ENCODE data around the gene KCNG1.
"Not testable (repeated sequence)": the region's sequence is repeated elsewhere in the genome, so short reads cannot be mapped to it uniquely, and the experiment has no call there.

KCNG1 gene

DNA sequence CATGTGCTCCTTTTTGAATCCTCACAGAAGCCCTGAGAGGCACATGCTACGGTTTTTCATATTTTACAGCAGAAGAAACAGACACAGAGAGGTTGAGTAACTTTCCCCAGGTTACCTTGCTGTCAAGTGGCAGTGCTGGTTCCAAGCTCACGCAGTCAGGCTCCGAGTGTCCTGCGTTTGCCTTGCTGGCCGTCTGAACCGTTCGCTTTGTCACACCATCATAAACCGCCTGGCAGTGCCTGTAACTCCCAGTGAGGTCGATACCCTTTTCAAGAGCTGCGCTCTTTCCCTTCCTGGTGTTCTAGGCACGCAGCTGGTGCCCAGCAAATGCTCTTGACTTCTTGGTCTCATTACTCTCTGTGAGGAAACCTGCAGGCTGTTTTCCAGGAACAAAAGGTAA lies 31.3 kb upstream of the KCNG1 start:
- Histone ChIP-seq H3K4me3 (ENCODE audit: low read length in 2 of 2) (no peak overlapping the region), H3K36me3 (ENCODE audit: control insufficient read depth in 2 of 2, insufficient read depth in 2 of 2, low read length in 2 of 2) (no peaks in the 10 kb centered on the region), H3K9ac (ENCODE audit: low read depth in 1 of 2, low read length in 2 of 2) (no peak overlapping the region), H3K9me3 (ENCODE audit: control insufficient read depth in 2 of 2, low read length in 2 of 2) (no peaks in the 10 kb centered on the region), H3K4me1 (ENCODE audit: control insufficient read depth in 2 of 2, insufficient read depth in 2 of 2, low read length in 2 of 2) (no peaks in the 10 kb centered on the region), H3K27me3 (ENCODE audit: control insufficient read depth in 2 of 2, insufficient read depth in 2 of 2, low read length in 2 of 2) (peaks cover 7 to 12% of the 10 kb centered on the region in 2 donors), H3K27ac (ENCODE audit: low read depth in 2 of 2, low read length in 2 of 2) (no peak overlapping the region)

DNA sequence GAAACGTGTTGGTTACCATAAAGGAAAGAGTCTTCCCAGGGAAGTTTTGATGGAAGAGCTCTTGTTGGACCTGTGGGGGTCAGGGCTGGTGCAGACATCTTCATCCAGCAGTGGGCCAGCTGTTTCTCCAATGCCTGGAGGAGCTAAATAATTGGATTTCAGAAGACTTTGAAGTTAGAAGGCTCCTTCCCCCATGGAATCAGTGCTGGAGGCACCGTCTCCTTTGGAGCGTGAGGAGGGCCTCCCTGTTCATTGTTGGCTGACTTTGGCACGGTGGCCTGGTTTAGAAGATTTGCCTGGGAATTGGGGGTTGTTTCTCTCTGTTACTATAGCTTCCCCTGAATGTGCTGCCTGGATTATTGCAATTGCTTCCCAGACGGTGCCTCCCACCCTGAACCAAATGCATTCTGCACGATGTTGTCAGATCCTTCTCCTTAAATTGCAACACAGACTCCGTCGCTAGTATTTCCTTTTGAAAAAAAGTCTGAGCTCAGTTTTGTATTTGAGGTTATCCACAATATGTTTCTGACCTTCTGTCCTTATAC lies 27.7 kb upstream of the KCNG1 start:
- H3K4me3 ChIP-seq (ENCODE audit: low read length in 2 of 2): no peak overlapping the region
- peaks cover 0 to 4% of the 10 kb centered on the region in 2 donors for H3K9me3 ChIP-seq (ENCODE audit: control insufficient read depth in 2 of 2, low read length in 2 of 2)
- no peak overlapping the region for H3K27ac ChIP-seq (ENCODE audit: low read depth in 2 of 2, low read length in 2 of 2)
- H3K27me3 ChIP-seq (ENCODE audit: control insufficient read depth in 2 of 2, insufficient read depth in 2 of 2, low read length in 2 of 2): peaks cover 7 to 10% of the 10 kb centered on the region in 2 donors
- H3K36me3 ChIP-seq (ENCODE audit: control insufficient read depth in 2 of 2, insufficient read depth in 2 of 2, low read length in 2 of 2): no peaks in the 10 kb centered on the region
- no peak overlapping the region for H3K9ac ChIP-seq (ENCODE audit: low read depth in 1 of 2, low read length in 2 of 2)
- H3K4me1 ChIP-seq (ENCODE audit: control insufficient read depth in 2 of 2, insufficient read depth in 2 of 2, low read length in 2 of 2): no peaks in the 10 kb centered on the region

DNA sequence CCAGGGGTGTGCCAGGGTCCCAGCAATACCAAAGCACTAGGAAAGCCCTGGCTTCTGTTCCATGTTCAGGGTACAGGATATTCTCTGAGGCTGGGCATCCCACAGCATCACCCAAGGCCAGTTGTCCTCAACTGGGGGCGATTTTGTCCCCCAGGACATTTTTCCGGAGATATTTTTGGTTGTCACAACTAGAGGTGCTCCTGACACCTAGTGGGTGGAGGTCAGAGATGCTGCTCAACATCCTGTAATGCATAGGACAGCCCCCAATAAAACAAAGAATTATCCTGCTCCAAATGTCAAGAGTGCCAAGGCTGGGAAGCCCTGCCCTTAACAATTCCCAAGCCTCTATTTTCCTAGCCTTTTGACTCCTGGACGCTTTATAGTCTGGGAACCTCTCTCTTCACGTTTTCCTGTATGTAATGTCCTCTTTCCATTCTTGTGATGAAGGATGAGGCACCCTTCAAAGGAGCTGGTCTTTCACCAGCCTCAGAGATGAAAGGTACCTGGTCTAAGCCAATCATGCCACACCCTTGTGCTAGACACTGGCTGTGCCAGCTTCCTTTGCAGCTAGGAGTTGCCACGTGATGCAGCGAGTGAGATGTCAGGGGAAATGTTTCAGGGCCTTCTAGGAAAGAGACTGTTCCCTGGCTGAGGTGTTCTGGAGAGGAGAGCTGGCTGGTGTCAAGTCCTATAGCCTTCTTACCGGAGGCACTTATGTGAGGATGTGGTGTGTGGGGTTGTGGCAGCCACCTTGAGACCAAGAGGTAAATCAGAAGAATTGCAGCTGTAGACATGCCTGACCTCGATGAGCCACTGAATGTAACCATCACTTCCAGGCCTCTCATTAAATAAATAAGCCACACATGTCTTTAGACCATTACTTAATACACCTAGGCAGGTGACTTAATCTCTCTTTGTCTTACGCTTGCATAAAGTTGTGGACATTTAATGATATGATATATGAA lies 23.4 kb upstream of the KCNG1 start:
- H3K9me3 ChIP-seq (ENCODE audit: control insufficient read depth in 2 of 2, low read length in 2 of 2): peaks cover 0 to 4% of the 10 kb centered on the region in 2 donors
- H3K9ac ChIP-seq (ENCODE audit: low read depth in 1 of 2, low read length in 2 of 2): no peak overlapping the region
- peaks cover 0 to 3% of the 10 kb centered on the region in 2 donors for H3K27me3 ChIP-seq (ENCODE audit: control insufficient read depth in 2 of 2, insufficient read depth in 2 of 2, low read length in 2 of 2)
- H3K36me3 ChIP-seq (ENCODE audit: control insufficient read depth in 2 of 2, insufficient read depth in 2 of 2, low read length in 2 of 2): no peaks in the 10 kb centered on the region
- no peak overlapping the region for H3K27ac ChIP-seq (ENCODE audit: low read depth in 2 of 2, low read length in 2 of 2)
- no peak overlapping the region for H3K4me3 ChIP-seq (ENCODE audit: low read length in 2 of 2)
- no peaks in the 10 kb centered on the region for H3K4me1 ChIP-seq (ENCODE audit: control insufficient read depth in 2 of 2, insufficient read depth in 2 of 2, low read length in 2 of 2)

DNA sequence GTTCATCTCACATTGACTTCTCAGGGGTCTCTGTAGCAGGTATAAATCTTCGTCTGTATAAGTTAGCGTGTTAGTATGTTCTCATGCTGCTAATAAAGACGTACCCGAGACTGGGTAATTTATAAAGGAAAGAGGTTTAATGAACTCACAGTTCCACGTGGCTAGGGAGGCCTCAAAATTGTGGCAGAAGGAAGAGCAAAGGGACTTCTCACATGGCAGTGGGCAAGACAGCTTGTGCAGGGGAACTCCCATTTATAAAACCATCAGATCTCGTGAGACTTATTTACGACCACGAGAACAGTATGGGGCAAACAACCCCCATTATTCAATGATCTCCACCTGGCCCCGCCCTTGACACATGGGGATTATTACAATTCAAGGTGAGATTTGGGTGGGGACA lies 22.6 kb upstream of the KCNG1 start:
- not testable (repeated sequence) for H3K9ac ChIP-seq (ENCODE audit: low read depth in 1 of 2, low read length in 2 of 2); H3K27me3 ChIP-seq (ENCODE audit: control insufficient read depth in 2 of 2, insufficient read depth in 2 of 2, low read length in 2 of 2); H3K9me3 ChIP-seq (ENCODE audit: control insufficient read depth in 2 of 2, low read length in 2 of 2); H3K4me1 ChIP-seq (ENCODE audit: control insufficient read depth in 2 of 2, insufficient read depth in 2 of 2, low read length in 2 of 2); H3K27ac ChIP-seq (ENCODE audit: low read depth in 2 of 2, low read length in 2 of 2); H3K36me3 ChIP-seq (ENCODE audit: control insufficient read depth in 2 of 2, insufficient read depth in 2 of 2, low read length in 2 of 2); H3K4me3 ChIP-seq (ENCODE audit: low read length in 2 of 2)

DNA sequence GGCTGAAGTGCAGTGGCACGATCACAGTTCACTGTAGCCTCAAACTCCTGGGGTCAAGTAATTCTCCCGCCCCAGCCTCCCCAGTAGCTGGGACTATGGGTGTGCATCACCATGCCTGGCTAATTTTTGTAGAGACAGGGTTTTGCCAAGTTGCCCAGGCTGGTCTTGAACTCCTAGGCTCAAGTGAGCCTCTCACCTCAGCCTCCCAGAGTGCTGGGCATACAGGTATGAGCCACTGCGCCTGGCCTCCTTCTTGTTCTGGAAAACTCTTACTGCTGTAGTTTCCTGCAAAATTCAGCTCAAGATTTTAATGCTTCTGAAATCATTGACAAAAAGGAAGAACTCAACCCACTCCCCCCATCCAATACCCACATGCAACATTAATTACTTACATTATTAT lies 21.9 kb upstream of the KCNG1 start:
- Histone ChIP-seq H3K27ac (ENCODE audit: low read depth in 2 of 2, low read length in 2 of 2) (no peak overlapping the region), H3K9me3 (ENCODE audit: control insufficient read depth in 2 of 2, low read length in 2 of 2) (peaks cover 0 to 4% of the 10 kb centered on the region in 2 donors), H3K9ac (ENCODE audit: low read depth in 1 of 2, low read length in 2 of 2) (no peak overlapping the region), H3K4me3 (ENCODE audit: low read length in 2 of 2) (no peak overlapping the region), H3K4me1 (ENCODE audit: control insufficient read depth in 2 of 2, insufficient read depth in 2 of 2, low read length in 2 of 2) (no peaks in the 10 kb centered on the region), H3K27me3 (ENCODE audit: control insufficient read depth in 2 of 2, insufficient read depth in 2 of 2, low read length in 2 of 2) (peaks cover 0 to 3% of the 10 kb centered on the region in 2 donors), H3K36me3 (ENCODE audit: control insufficient read depth in 2 of 2, insufficient read depth in 2 of 2, low read length in 2 of 2) (no peaks in the 10 kb centered on the region)

DNA sequence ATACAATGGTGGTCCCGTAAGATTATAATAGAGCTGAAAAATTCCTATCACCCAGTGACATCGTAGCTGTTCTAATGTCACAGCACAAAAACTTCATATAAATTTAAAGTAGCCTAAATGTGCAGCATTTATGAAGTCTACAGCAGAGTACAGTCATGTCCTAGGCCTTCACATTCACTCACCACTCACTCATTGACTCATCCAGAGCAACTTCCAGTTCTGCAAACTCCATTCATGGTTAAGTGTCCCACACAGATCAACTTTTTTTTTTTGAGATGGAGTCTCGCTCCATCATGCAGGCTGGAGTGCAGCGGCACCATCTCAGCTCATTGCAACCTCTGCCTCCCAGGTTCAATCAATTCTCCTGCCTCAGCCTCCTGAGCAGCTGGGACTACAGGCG lies 20.9 kb upstream of the KCNG1 start:
- H3K36me3 ChIP-seq (ENCODE audit: control insufficient read depth in 2 of 2, insufficient read depth in 2 of 2, low read length in 2 of 2): no peaks in the 10 kb centered on the region
- peaks cover 0 to 4% of the 10 kb centered on the region in 2 donors for H3K9me3 ChIP-seq (ENCODE audit: control insufficient read depth in 2 of 2, low read length in 2 of 2)
- H3K27ac ChIP-seq (ENCODE audit: low read depth in 2 of 2, low read length in 2 of 2): no peak overlapping the region
- H3K4me1 ChIP-seq (ENCODE audit: control insufficient read depth in 2 of 2, insufficient read depth in 2 of 2, low read length in 2 of 2): no peaks in the 10 kb centered on the region
- H3K4me3 ChIP-seq (ENCODE audit: low read length in 2 of 2): no peak overlapping the region
- H3K9ac ChIP-seq (ENCODE audit: low read depth in 1 of 2, low read length in 2 of 2): no peak overlapping the region
- no peaks in the 10 kb centered on the region for H3K27me3 ChIP-seq (ENCODE audit: control insufficient read depth in 2 of 2, insufficient read depth in 2 of 2, low read length in 2 of 2)

DNA sequence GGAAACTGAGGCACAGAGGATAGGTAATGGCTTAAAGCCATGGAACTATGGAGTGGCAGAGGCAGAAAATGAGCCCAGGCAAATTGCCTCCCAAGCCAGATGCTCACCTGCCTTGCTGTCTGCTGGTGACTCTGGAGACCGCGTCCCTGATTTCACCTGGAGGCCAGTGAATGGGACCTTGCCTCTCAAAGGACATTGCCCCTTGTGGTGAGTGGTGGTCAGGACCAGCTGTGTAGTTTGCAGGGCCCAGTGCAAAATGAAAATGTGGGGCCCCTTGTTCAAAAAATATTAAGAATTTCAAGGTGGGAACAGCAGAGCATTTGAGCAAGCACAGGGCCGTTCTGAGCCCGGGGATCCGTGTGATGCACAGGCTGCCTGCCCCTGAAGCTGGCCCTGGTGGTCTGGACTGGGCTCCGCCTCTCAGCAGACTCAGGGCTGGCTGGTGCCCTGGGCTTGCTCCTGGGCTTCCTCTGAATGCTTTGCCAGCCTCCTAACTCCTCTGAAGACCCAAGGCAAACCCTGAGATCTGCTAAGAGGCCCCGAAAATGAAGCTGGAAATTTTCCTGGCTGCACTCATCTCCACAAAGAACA lies 19.8 kb upstream of the KCNG1 start:
- H3K9ac ChIP-seq (ENCODE audit: low read depth in 1 of 2, low read length in 2 of 2): no peak overlapping the region
- H3K9me3 ChIP-seq (ENCODE audit: control insufficient read depth in 2 of 2, low read length in 2 of 2): peaks cover 0 to 4% of the 10 kb centered on the region in 2 donors
- no peaks in the 10 kb centered on the region for H3K4me1 ChIP-seq (ENCODE audit: control insufficient read depth in 2 of 2, insufficient read depth in 2 of 2, low read length in 2 of 2)
- H3K36me3 ChIP-seq (ENCODE audit: control insufficient read depth in 2 of 2, insufficient read depth in 2 of 2, low read length in 2 of 2): no peaks in the 10 kb centered on the region
- H3K27ac ChIP-seq (ENCODE audit: low read depth in 2 of 2, low read length in 2 of 2): no peak overlapping the region
- H3K27me3 ChIP-seq (ENCODE audit: control insufficient read depth in 2 of 2, insufficient read depth in 2 of 2, low read length in 2 of 2): no peaks in the 10 kb centered on the region
- H3K4me3 ChIP-seq (ENCODE audit: low read length in 2 of 2): no peak overlapping the region

DNA sequence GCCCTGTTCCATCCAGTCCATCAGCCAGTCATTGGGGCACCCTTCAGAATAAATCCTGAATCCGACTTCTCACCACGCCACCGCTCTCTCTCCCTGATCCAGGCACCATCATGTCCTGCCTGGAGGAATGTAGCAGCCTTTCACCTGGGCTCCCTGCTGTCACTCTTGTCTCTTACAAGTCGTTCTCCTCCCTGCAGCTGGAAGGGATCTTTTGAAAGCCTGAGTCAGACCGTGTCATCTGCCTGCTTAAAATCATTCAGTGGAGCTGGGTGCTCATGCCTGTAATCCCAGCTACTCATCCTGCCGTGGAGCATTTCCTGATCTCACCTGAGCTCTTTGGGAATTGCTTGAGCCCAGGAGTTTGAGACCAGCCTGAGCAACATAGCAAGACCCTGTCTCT lies 19.2 kb upstream of the KCNG1 start:
- Histone ChIP-seq H3K27me3 (ENCODE audit: control insufficient read depth in 2 of 2, insufficient read depth in 2 of 2, low read length in 2 of 2) (no peaks in the 10 kb centered on the region), H3K27ac (ENCODE audit: low read depth in 2 of 2, low read length in 2 of 2) (no peak overlapping the region), H3K9me3 (ENCODE audit: control insufficient read depth in 2 of 2, low read length in 2 of 2) (peaks cover 0 to 4% of the 10 kb centered on the region in 2 donors), H3K4me1 (ENCODE audit: control insufficient read depth in 2 of 2, insufficient read depth in 2 of 2, low read length in 2 of 2) (no peaks in the 10 kb centered on the region), H3K9ac (ENCODE audit: low read depth in 1 of 2, low read length in 2 of 2) (no peak overlapping the region), H3K4me3 (ENCODE audit: low read length in 2 of 2) (no peak overlapping the region), H3K36me3 (ENCODE audit: control insufficient read depth in 2 of 2, insufficient read depth in 2 of 2, low read length in 2 of 2) (no peaks in the 10 kb centered on the region)

DNA sequence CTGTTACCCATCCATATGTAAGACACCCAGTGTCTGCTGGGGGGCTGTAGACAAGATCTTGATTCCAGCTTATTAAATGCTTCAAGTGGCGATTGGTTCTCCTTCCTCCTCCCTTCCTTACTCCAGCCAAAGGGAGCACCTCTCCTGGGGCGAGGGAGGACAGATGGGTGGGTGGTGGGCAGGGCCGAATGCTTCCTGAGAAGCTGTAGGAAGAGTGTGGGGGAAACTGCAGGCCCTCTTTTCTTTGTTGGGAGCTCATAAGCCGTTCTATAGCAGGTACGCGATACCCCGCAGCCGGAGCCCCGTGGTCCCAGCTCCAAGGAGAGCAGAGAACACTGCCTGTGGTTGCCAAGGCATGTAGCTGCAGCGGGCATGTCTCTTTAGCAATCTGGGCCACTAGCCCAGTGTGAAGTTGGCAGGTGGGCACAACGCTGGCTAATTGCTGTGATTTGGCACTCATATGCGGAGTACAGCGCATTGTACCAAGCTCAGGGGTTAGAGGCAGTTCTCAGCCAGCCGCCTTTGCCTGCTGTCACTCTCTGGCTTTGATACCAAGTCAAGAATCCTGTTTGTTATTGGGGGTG lies 14.7 kb upstream of the KCNG1 start:
- Histone ChIP-seq H3K4me1 (ENCODE audit: control insufficient read depth in 2 of 2, insufficient read depth in 2 of 2, low read length in 2 of 2) (no peaks in the 10 kb centered on the region), H3K27ac (ENCODE audit: low read depth in 2 of 2, low read length in 2 of 2) (no peak overlapping the region), H3K9me3 (ENCODE audit: control insufficient read depth in 2 of 2, low read length in 2 of 2) (no peaks in the 10 kb centered on the region), H3K9ac (ENCODE audit: low read depth in 1 of 2, low read length in 2 of 2) (no peak overlapping the region), H3K27me3 (ENCODE audit: control insufficient read depth in 2 of 2, insufficient read depth in 2 of 2, low read length in 2 of 2) (no peaks in the 10 kb centered on the region), H3K4me3 (ENCODE audit: low read length in 2 of 2) (no peak overlapping the region), H3K36me3 (ENCODE audit: control insufficient read depth in 2 of 2, insufficient read depth in 2 of 2, low read length in 2 of 2) (no peaks in the 10 kb centered on the region)

Data from mucosa of rectum (tissue), 2 donors.